ENCODE results near the gene TLE5. TPM values are rescaled to one million over a fixed set of nuclear protein-coding genes. Genes with fewer than 3 reads are reported as not detected.
"Not testable (repeated sequence)": the region's sequence is repeated elsewhere in the genome, so short reads cannot be mapped to it uniquely, and the experiment has no call there.

The TLE5 gene
- polyA plus RNA-seq, 1 experiment, result 317 TPM

- no peak for DNase-seq (ENCODE audit: low read depth, low spot score)
- no peaks in the 10 kb centered on the region for H3K9me3 ChIP-seq (ENCODE audit: control insufficient read depth, insufficient read depth, low read length)
- ChIA-PET CTCF (no interaction called here), POLR2A (no interaction called here)
- no peak overlapping the region for H3K27ac ChIP-seq (ENCODE audit: low read depth, low read length)
- TF ChIP-seq CTCF (IDR thresholded peaks at IDR 0.05; ENCODE audit: low read depth, low read length), result no peak
- H3K27me3 ChIP-seq (ENCODE audit: control insufficient read depth, insufficient read depth, low read length), result no peaks in the 10 kb centered on the region
- H3K4me3 ChIP-seq (ENCODE audit: low read depth, low read length), result peak overlapping the region; percentile 87
Observed at GRCh38 chr19:3096902-3097326, 34.6 kb upstream of the TLE5 start.

- no peak for TF ChIP-seq CTCF (IDR thresholded peaks at IDR 0.05; ENCODE audit: low read depth, low read length)
- CTCF ChIA-PET, result no interaction called here
- POLR2A ChIA-PET, result no interaction called here
- Histone ChIP-seq H3K4me3 (ENCODE audit: low read depth, low read length) (peak overlapping the region; percentile 87), H3K9me3 (ENCODE audit: control insufficient read depth, insufficient read depth, low read length) (no peaks in the 10 kb centered on the region), H3K27me3 (ENCODE audit: control insufficient read depth, insufficient read depth, low read length) (no peaks in the 10 kb centered on the region), H3K27ac (ENCODE audit: low read depth, low read length) (no peak overlapping the region)
- no peak for DNase-seq (ENCODE audit: low read depth, low spot score)
Observed at GRCh38 chr19:3096267-3096901, 34.1 kb upstream of the TLE5 start.

GRCh38 chr19:3095441-3096191 is 33.3 kb upstream of the TLE5 start:
- no peak for TF ChIP-seq CTCF (IDR thresholded peaks at IDR 0.05; ENCODE audit: low read depth, low read length)
- H3K27ac ChIP-seq (ENCODE audit: low read depth, low read length), result no peak overlapping the region

GRCh38 chr19:3094601-3095440 is 32.5 kb upstream of the TLE5 start:
- ChIA-PET POLR2A (interaction anchor here (0.5 to 0.6 kb wide), 2 partner anchors 19 to 22 kb away, joined by 3 to 6 read pairs; no protein-coding TSS in a partner anchor), CTCF (no interaction called here)
- no peak for TF ChIP-seq CTCF (IDR thresholded peaks at IDR 0.05; ENCODE audit: low read depth, low read length)
- Histone ChIP-seq H3K9me3 (ENCODE audit: control insufficient read depth, insufficient read depth, low read length) (no peaks in the 10 kb centered on the region), H3K27me3 (ENCODE audit: control insufficient read depth, insufficient read depth, low read length) (no peaks in the 10 kb centered on the region), H3K27ac (ENCODE audit: low read depth, low read length) (peak overlapping the region; percentile 21), H3K4me3 (ENCODE audit: low read depth, low read length) (peak overlapping the region; percentile 87)
- no peak for DNase-seq (ENCODE audit: low read depth, low spot score)

More at GRCh38 chr19:3095441-3096191, 33.3 kb upstream of the TLE5 start:
- no peaks in the 10 kb centered on the region for H3K9me3 ChIP-seq (ENCODE audit: control insufficient read depth, insufficient read depth, low read length)
- POLR2A ChIA-PET, result interaction anchor here (0.7 kb wide), 1 partner anchor 13 kb away, joined by 8 read pairs; no protein-coding TSS in a partner anchor
- CTCF ChIA-PET, result no interaction called here
- no peak for DNase-seq (ENCODE audit: low read depth, low spot score)
- H3K27me3 ChIP-seq (ENCODE audit: control insufficient read depth, insufficient read depth, low read length), result no peaks in the 10 kb centered on the region
- peak overlapping the region; percentile 87 for H3K4me3 ChIP-seq (ENCODE audit: low read depth, low read length)

- DNase-seq (ENCODE audit: low read depth, low spot score); H3K4me3 ChIP-seq (ENCODE audit: low read depth, low read length); H3K27me3 ChIP-seq (ENCODE audit: control insufficient read depth, insufficient read depth, low read length); H3K9me3 ChIP-seq (ENCODE audit: control insufficient read depth, insufficient read depth, low read length); H3K27ac ChIP-seq (ENCODE audit: low read depth, low read length); POLR2A ChIA-PET: not testable (repeated sequence)
- CTCF ChIA-PET, result interaction anchor here (1.6 to 2.2 kb wide), 2 partner anchors 13 to 15 kb away, joined by 7 to 11 read pairs; no protein-coding TSS in a partner anchor
Observed at GRCh38 chr19:3089299-3089855, 27.1 kb upstream of the TLE5 start.

Measured in AG04450 (cell line).